Karpas-422 (cell line): Measurements from ENCODE around the gene DIPK1C. TPM values are rescaled to one million over a fixed set of nuclear protein-coding genes. Genes with fewer than 3 reads are reported as not detected.

Experiments
- DNase-seq: peaks from one replicate; pipeline ENCODE4 v3.0.0-alpha.2; 2015
- H2AFZ ChIP-seq: fragments of 200-600 bp; sonication (generic); 2 replicates; pipeline ENCODE4 v1.6.1; 2014; ENCODE audit warnings: antibody characterized with exemption, low read length, mixed read lengths
- H3K27ac ChIP-seq: fragments of 200-600 bp; sonication (generic); 2 replicates; pipeline ENCODE4 v1.5.1; 2014; ENCODE audit warnings: mild to moderate bottlenecking, low read length, moderate library complexity
- H3K27me3 ChIP-seq: fragments of 200-600 bp; sonication (generic); 2 replicates; pipeline ENCODE4 v1.6.1; 2014; ENCODE audit warnings: low read length, mixed read lengths
- H3K36me3 ChIP-seq: fragments of 200-600 bp; sonication (generic); 2 replicates; pipeline ENCODE4 v1.6.1; 2014; ENCODE audit warnings: low read length, mixed read lengths; ENCODE audit not compliant: insufficient read depth
- H3K4me1 ChIP-seq: fragments of 200-600 bp; sonication (generic); 2 replicates; pipeline ENCODE4 v1.6.1; 2014; ENCODE audit warnings: mild to moderate bottlenecking, low read length, mixed read lengths
- H3K4me2 ChIP-seq: fragments of 200-600 bp; sonication (generic); 2 replicates; pipeline ENCODE4 v1.6.1; 2014; ENCODE audit warnings: low read length, low read depth, mild to moderate bottlenecking; ENCODE audit not compliant: poor library complexity, severe bottlenecking
- H3K4me3 ChIP-seq: fragments of 200-600 bp; sonication (generic); 2 replicates; pipeline ENCODE4 v1.5.1; 2014; ENCODE audit warnings: mild to moderate bottlenecking, antibody characterized with exemption, low read length, mixed read lengths
- H3K79me2 ChIP-seq: fragments of 200-600 bp; sonication (generic); 2 replicates; pipeline ENCODE4 v1.6.1; 2014; ENCODE audit warnings: mild to moderate bottlenecking, low read length, mixed read lengths
- H3K9ac ChIP-seq: fragments of 200-600 bp; sonication (generic); 2 replicates; pipeline ENCODE4 v1.6.0; 2014; ENCODE audit warnings: low read length
- H3K9me2 ChIP-seq: fragments of 200-600 bp; sonication (generic), shearing (Covaris generic); replicated peaks from 2 replicates; pipeline ENCODE4 v1.6.0; 2014; ENCODE audit warnings: mild to moderate bottlenecking, low read length, moderate library complexity; ENCODE audit not compliant: insufficient read depth
- H3K9me3 ChIP-seq: fragments of 300-700, 200-600 bp; sonication (generic); 2 replicates; pipeline ENCODE4 v1.6.1; 2014; ENCODE audit warnings: low read length, mixed read lengths
- H4K20me1 ChIP-seq: fragments of 200-600 bp; sonication (generic); 2 replicates; pipeline ENCODE4 v1.6.1; 2014; ENCODE audit warnings: mild to moderate bottlenecking, antibody characterized with exemption, low read length, low read depth; ENCODE audit not compliant: insufficient read depth
- total RNA-seq: library from RNA; depleted of rRNA; stranded (reverse); fragments of >200 nt; shearing (Covaris generic); gene quantifications from 2 replicates; pipeline ENCODE4 v1.2.3, GENCODE V29; 2014; ENCODE audit warnings: low replicate concordance

Gene DIPK1C
- total RNA-seq, 1 experiment from 2014 or later: not detected

DNA sequence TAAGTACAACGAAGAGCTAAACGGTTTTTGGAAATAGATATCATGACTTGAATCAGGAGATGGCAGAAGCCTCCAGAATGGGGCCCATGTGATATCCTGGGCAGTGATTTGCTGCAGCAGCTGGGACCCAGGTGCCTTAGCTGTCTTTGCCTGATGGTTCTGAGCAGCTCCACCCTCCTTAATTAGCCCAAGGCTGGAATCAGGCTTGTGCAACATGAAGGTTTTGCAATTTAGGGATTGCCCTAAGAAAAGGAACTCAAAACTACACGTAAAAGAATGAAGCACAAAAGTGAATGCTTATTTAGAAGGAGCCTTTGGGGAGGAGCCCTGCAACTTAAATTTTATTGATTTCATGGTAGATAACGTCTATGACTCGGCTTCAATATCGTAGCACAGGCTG, 21.8 kb upstream of the DIPK1C start:
- H3K9ac ChIP-seq: no peak overlapping the region

DNA sequence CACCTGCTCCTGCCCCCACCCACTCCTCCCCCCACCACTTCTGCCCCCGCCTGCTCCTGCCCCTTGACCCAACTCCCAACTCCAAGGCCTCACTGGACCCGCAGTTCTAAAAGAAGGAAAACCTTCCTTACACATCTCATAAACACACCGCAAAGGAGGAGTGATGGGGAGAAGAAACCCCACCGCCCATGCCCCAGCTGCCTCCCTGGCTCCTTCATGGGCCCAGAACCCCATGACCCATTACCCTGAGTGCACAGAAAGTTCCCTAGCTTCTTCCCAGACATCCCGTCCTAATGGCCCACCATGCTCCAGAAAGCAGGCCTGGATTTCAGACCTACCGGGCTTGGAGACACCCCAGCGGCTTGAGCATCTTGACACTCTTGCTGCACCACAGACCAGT, 21.2 kb upstream of the DIPK1C start:
- Histone ChIP-seq H4K20me1 (no peaks in the 10 kb centered on the region), H3K9ac (no peak overlapping the region), H3K36me3 (no peaks in the 10 kb centered on the region), H3K27ac (no peak overlapping the region), H3K9me3 (no peaks in the 10 kb centered on the region), H2AFZ (no peak overlapping the region), H3K4me3 (no peak overlapping the region), H3K79me2 (no peaks in the 10 kb centered on the region), H3K27me3 (no peaks in the 10 kb centered on the region), H3K4me1 (no peaks in the 10 kb centered on the region), H3K9me2 (no peaks in the 10 kb centered on the region), H3K4me2 (no peak overlapping the region)
- no peak for DNase-seq

More for the DNA sequence above, 21.8 kb upstream of the DIPK1C start:
- H3K4me2 ChIP-seq: no peak overlapping the region
- no peak overlapping the region for H3K27ac ChIP-seq
- no peaks in the 10 kb centered on the region for H3K9me3 ChIP-seq
- H3K4me1 ChIP-seq: no peaks in the 10 kb centered on the region
- H2AFZ ChIP-seq: no peak overlapping the region
- H4K20me1 ChIP-seq: no peaks in the 10 kb centered on the region
- DNase-seq: no peak
- H3K27me3 ChIP-seq: no peaks in the 10 kb centered on the region
- no peak overlapping the region for H3K4me3 ChIP-seq
- no peaks in the 10 kb centered on the region for H3K9me2 ChIP-seq
- H3K36me3 ChIP-seq: no peaks in the 10 kb centered on the region
- H3K79me2 ChIP-seq: no peaks in the 10 kb centered on the region

DNA sequence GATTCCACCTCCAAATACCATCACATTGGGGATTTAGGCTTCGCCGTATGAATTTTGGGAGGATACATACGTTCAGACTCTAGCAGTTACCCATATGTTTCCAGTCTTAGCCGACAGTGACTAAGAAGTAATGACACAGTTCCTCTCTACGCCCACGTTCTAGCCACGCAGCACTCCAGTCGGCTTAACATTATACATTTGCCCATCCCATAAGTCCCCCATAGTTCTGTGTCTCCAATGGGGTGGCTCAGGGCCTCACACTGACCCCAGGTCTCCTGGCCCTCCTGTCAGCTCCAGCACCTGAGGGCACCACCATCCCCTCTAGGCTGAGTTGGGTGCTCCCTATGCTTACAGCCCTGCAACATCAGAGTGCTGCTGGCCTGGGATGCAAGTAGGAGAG, 20.7 kb upstream of the DIPK1C start:
- Histone ChIP-seq H3K4me2 (no peak overlapping the region), H3K9me3 (no peaks in the 10 kb centered on the region), H3K27me3 (no peaks in the 10 kb centered on the region), H3K79me2 (no peaks in the 10 kb centered on the region), H3K9me2 (no peaks in the 10 kb centered on the region), H3K27ac (no peak overlapping the region), H3K36me3 (no peaks in the 10 kb centered on the region), H3K4me1 (no peaks in the 10 kb centered on the region), H2AFZ (no peak overlapping the region), H3K4me3 (no peak overlapping the region), H3K9ac (no peak overlapping the region), H4K20me1 (no peaks in the 10 kb centered on the region)
- no peak for DNase-seq

DNA sequence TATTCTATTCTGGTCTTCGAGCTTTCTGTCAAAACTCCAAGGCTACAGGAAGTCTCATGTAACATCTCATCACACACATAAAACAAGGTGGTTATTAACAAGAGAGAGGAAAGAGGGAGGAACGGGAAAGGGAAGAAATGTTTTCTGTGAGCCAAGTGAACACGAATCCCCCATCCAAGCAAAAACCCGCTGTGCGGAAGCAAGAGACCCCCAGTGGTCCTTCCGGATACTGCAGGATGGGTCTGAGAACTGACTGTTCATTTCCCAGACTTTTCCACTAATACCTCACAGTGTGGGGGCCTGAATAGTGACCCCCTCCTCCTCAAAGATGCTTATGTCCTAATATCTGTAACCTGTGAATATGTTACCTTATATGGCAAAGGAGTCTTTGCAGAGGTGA, 19.0 kb upstream of the DIPK1C start:
- Histone ChIP-seq H4K20me1 (no peaks in the 10 kb centered on the region), H3K9me3 (no peaks in the 10 kb centered on the region), H3K4me3 (no peak overlapping the region), H3K27ac (no peak overlapping the region), H2AFZ (no peak overlapping the region), H3K27me3 (no peaks in the 10 kb centered on the region), H3K79me2 (no peaks in the 10 kb centered on the region), H3K4me2 (no peak overlapping the region), H3K36me3 (no peaks in the 10 kb centered on the region), H3K4me1 (no peaks in the 10 kb centered on the region), H3K9me2 (no peaks in the 10 kb centered on the region), H3K9ac (no peak overlapping the region)
- peak; percentile 70 for DNase-seq

DNA sequence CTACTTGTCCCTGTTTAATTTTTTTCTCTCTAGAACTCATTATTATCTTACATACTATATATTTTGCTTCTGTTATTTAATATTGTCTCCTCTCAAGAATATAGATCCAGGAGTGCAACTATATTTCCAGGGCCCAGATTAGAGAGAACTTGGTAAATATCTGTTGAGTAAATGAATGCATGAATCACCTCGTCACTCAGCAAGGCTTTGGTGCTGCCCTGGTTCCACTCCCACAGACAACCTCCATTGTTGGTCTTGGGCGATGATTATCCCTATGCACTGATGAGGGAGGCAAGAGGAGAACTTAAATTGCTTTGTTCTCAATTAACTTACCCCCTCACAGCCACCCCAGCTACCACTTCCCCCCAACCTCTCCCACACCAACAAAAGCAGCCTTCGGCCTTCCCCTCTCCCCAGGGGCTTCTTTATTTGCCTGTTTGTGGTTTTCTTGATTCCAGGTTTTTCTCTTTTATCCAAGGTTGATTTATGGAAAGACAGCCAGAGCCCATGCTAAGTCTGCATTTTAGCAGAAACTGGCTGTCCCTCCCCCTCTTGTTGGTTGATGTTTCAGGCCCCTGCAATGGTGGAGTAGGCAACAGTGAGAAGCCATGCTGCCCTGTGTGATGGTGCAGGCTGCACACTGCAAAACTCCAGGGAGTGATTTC, 17.0 kb upstream of the DIPK1C start:
- no peaks in the 10 kb centered on the region for H3K4me1 ChIP-seq
- no peak overlapping the region for H3K27ac ChIP-seq
- H3K4me2 ChIP-seq: no peak overlapping the region
- no peak overlapping the region for H3K4me3 ChIP-seq
- no peaks in the 10 kb centered on the region for H3K79me2 ChIP-seq
- H3K9me3 ChIP-seq: peaks cover 4% of the 10 kb centered on the region; the same call in 1 of the 2 replicates
- H3K9ac ChIP-seq: no peak overlapping the region
- no peaks in the 10 kb centered on the region for H4K20me1 ChIP-seq
- H2AFZ ChIP-seq: no peak overlapping the region
- H3K36me3 ChIP-seq: no peaks in the 10 kb centered on the region
- no peak for DNase-seq
- no peaks in the 10 kb centered on the region for H3K9me2 ChIP-seq
- H3K27me3 ChIP-seq: peaks cover 3% of the 10 kb centered on the region; the same call in 1 of the 2 replicates

DNA sequence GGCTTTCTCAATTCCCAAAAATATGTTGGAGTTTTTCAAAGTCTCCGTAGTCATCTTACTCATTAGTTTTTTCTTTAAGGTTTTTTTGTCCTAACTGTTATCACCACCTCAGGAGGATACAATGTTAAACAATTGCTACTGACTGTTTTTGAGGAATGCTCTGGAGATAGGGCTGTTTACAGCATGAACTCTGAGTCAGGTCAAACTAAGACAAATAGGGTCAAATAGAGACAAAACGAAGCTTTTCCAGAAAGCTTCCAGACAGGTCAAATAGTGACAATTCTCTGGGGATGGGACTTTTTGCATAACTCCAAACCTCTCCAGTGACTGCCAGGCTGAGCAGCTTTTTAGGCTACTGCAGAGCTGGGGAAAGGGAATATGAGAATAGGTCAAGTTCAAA, 15.2 kb upstream of the DIPK1C start:
- H3K9me3 ChIP-seq: peaks cover 4% of the 10 kb centered on the region; the same call in 1 of the 2 replicates
- peaks cover 3% of the 10 kb centered on the region; the same call in 1 of the 2 replicates for H3K27me3 ChIP-seq
- no peaks in the 10 kb centered on the region for H3K9me2 ChIP-seq
- no peaks in the 10 kb centered on the region for H3K4me1 ChIP-seq
- no peak overlapping the region for H2AFZ ChIP-seq
- H3K27ac ChIP-seq: no peak overlapping the region
- H3K4me3 ChIP-seq: no peak overlapping the region
- no peak overlapping the region for H3K4me2 ChIP-seq
- H3K9ac ChIP-seq: no peak overlapping the region
- no peaks in the 10 kb centered on the region for H3K36me3 ChIP-seq
- no peaks in the 10 kb centered on the region for H4K20me1 ChIP-seq
- no peaks in the 10 kb centered on the region for H3K79me2 ChIP-seq
- no peak for DNase-seq

DNA sequence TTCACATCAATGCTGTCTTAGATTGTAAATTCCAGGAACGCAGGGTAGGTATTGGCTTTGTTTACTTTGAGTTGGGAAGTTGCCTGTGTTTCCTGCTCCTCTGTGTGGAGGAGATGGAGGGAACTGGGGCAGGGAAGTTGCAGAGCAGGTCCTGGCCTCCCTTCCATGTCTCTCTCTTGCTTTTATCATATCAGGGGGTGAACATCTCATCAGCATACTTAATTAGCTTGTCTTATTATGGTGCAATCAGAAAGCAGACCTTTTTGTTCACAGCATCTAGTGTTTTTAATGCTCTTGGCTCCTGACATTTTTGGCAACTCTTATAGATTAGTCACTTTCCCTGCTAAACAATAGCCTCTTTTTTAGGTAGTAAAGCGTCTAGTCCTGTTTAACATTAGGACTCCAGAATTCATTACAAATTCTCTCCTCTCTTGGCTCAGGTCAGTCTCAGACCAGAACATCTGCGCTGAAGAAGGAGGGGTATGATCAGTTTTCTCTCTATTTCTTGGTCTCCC, 11.5 kb upstream of the DIPK1C start:
- Histone ChIP-seq H2AFZ (no peak overlapping the region), H4K20me1 (no peaks in the 10 kb centered on the region), H3K4me1 (no peaks in the 10 kb centered on the region), H3K27ac (no peak overlapping the region), H3K36me3 (no peaks in the 10 kb centered on the region), H3K9me3 (peaks cover 4% of the 10 kb centered on the region; the same call in 1 of the 2 replicates), H3K27me3 (peaks cover 3% of the 10 kb centered on the region; the same call in 1 of the 2 replicates), H3K4me2 (no peak overlapping the region), H3K79me2 (no peaks in the 10 kb centered on the region), H3K4me3 (no peak overlapping the region), H3K9ac (no peak overlapping the region), H3K9me2 (no peaks in the 10 kb centered on the region)
- DNase-seq: no peak

DNA sequence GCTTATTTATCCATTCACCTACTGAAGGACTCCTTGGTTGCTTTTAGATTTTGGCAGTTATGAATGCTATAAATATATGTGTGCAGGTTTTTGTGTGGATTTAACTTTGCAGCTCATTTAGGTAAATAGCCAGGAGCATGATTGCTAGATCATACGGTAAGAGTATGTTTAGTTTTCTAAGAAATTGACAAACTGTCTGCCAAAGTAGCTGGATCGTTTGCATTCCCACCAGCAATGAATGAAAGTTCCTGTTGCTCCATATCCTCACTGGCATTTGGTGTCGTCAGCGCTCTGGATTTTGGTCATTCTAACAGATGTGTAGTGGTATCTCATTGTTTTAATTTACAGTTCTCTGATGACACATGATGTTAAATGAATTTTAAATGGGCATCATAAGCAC, 8.7 kb upstream of the DIPK1C start:
- Histone ChIP-seq H3K27ac (no peak overlapping the region), H3K4me3 (no peak overlapping the region), H3K4me1 (no peaks in the 10 kb centered on the region), H3K27me3 (peaks cover 6% of the 10 kb centered on the region; the same call in 1 of the 2 replicates), H3K9ac (no peak overlapping the region), H2AFZ (no peak overlapping the region), H3K79me2 (no peaks in the 10 kb centered on the region), H4K20me1 (no peaks in the 10 kb centered on the region), H3K9me3 (peaks cover 4% of the 10 kb centered on the region; the same call in 1 of the 2 replicates), H3K9me2 (no peaks in the 10 kb centered on the region), H3K36me3 (no peaks in the 10 kb centered on the region), H3K4me2 (no peak overlapping the region)
- no peak for DNase-seq
